RWPE2 (cell line): Measurements from ENCODE around the gene PCDHGB4.
A peak's percentile ranks its signal among the peaks of the same experiment; 100 is the strongest.

Experiments used
- ATAC-seq: fragments of 200-7000 bp; cut with Tn5 transposase; 3 replicates; pipeline ENCODE4 v1.9.1; 2021; ENCODE audit warnings: low read depth
- DNase-seq: peaks from one replicate; pipeline ENCODE4 v3.0.0-alpha.2; 2020; ENCODE audit warnings: low spot score
- H3K27ac ChIP-seq: fragments of 450-650 bp; 2 replicates; pipeline ENCODE4 v1.5.1; 2017; ENCODE audit warnings: mild to moderate bottlenecking; ENCODE audit not compliant: poor library complexity, severe bottlenecking
- H3K27me3 ChIP-seq: fragments of 250-450 bp; sonication (Bioruptor Pico); 2 replicates; pipeline ENCODE4 v1.5.1; 2021; ENCODE audit warnings: mild to moderate bottlenecking, moderate library complexity; ENCODE audit not compliant: insufficient read depth, poor library complexity, severe bottlenecking
- H3K36me3 ChIP-seq: fragments of 250-450 bp; sonication (Bioruptor Pico); 2 replicates; pipeline ENCODE4 v1.5.1; 2020; ENCODE audit warnings: low read depth, mild to moderate bottlenecking, moderate library complexity
- H3K4me1 ChIP-seq: fragments of 250-450 bp; sonication (Bioruptor Pico); 2 replicates; pipeline ENCODE4 v1.5.1; 2021; ENCODE audit warnings: mild to moderate bottlenecking, moderate library complexity; ENCODE audit not compliant: insufficient read depth, poor library complexity, severe bottlenecking
- H3K4me3 ChIP-seq: fragments of 250-450 bp; sonication (Bioruptor Pico); 2 replicates; pipeline ENCODE4 v1.5.1; 2021; ENCODE audit warnings: mild to moderate bottlenecking, moderate library complexity; ENCODE audit not compliant: severe bottlenecking
- H3K9me3 ChIP-seq: fragments of 250-450 bp; sonication (Bioruptor Pico); 2 replicates; pipeline ENCODE4 v1.5.1; 2021; ENCODE audit warnings: mild to moderate bottlenecking, moderate library complexity; ENCODE audit not compliant: severe bottlenecking
- CTCF ChIP-seq: fragments of 450-650 bp; IDR thresholded peaks from one replicate; pipeline ENCODE4 v1.5.1; 2017; ENCODE audit warnings: mild to moderate bottlenecking, moderate library complexity; ENCODE audit not compliant: poor library complexity, severe bottlenecking

The PCDHGB4 gene

GRCh38 chr5:141382469-141383294 is 4.8 kb upstream of the PCDHGB4 start, which contains the start of gene PCDHGA7:
Gene PCDHGA7, plus strand, starts transcription at chr5:141382742. Its CDS starts 158 bp downstream, at chr5:141382900.
- Histone ChIP-seq H3K4me1 (no peaks in the 10 kb centered on the region), H3K27me3 (peaks cover 36% of the 10 kb centered on the region), H3K27ac (no peak within 1 kb of the TSS), H3K9me3 (peaks cover 16% of the 10 kb centered on the region), H3K36me3 (no peaks in the 10 kb centered on the region), H3K4me3 (peak within 1 kb of the TSS; percentile 34)
- peak; percentile 60; the same call in 2 of the 3 replicates for ATAC-seq
- peak; percentile 74 for TF ChIP-seq CTCF
- no peak for DNase-seq

GRCh38 chr5:141383345-141383744 is 4.2 kb upstream of the PCDHGB4 start:
- no peaks in the 10 kb centered on the region for H3K4me1 ChIP-seq
- no peak for DNase-seq
- no peak for ATAC-seq
- no peak for TF ChIP-seq CTCF
- H3K9me3 ChIP-seq = peaks cover 18% of the 10 kb centered on the region
- no peaks in the 10 kb centered on the region for H3K36me3 ChIP-seq
- H3K4me3 ChIP-seq = no peak overlapping the region
- H3K27ac ChIP-seq = no peak overlapping the region
- H3K27me3 ChIP-seq = peaks cover 36% of the 10 kb centered on the region

GRCh38 chr5:141384471-141385267 is 2.8 kb upstream of the PCDHGB4 start:
- Histone ChIP-seq H3K9me3 (peaks cover 32% of the 10 kb centered on the region), H3K36me3 (no peaks in the 10 kb centered on the region), H3K27ac (no peak overlapping the region), H3K4me3 (no peak overlapping the region), H3K4me1 (no peaks in the 10 kb centered on the region), H3K27me3 (peaks cover 27% of the 10 kb centered on the region)
- DNase-seq = no peak
- ATAC-seq = no peak
- no peak for TF ChIP-seq CTCF

GRCh38 chr5:141388661-141389060 is 1.2 kb downstream of the PCDHGB4 start:
- no peak for DNase-seq
- TF ChIP-seq CTCF = no peak
- H3K4me3 ChIP-seq = no peak overlapping the region
- H3K36me3 ChIP-seq = peaks cover 5% of the 10 kb centered on the region
- no peaks in the 10 kb centered on the region for H3K4me1 ChIP-seq
- peaks cover 2% of the 10 kb centered on the region for H3K27me3 ChIP-seq
- H3K9me3 ChIP-seq = peaks cover 47% of the 10 kb centered on the region
- no peak for ATAC-seq
- no peak overlapping the region for H3K27ac ChIP-seq
